ENCODE results near the gene MRGPRG. TPM values are rescaled to one million over a fixed set of nuclear protein-coding genes. Genes with fewer than 3 reads are reported as not detected.

MRGPRG gene
- not detected in 2 replicates for total RNA-seq

GRCh38 chr11:3218483-3219280, at the start of gene MRGPRG:
Gene MRGPRG (minus strand): TSS chr11:3218813. CDS start chr11:3218813, 0 bp downstream.

GRCh38 chr11:3231851-3232744, 13.5 kb upstream of the MRGPRG start, which contains the start of gene MRGPRE:
Gene MRGPRE (minus strand): TSS chr11:3232417. CDS start chr11:3228799, 3,618 bp downstream.

Other genes starting within 250 kb of the MRGPRG start
- 99.6 and 156 TPM in 2 replicates for gene NAP1L4, start 226.5 kb downstream of the MRGPRG start, total RNA-seq
- gene CARS1, start 161.4 kb downstream of the MRGPRG start, total RNA-seq: 31.6 and 33.4 TPM in 2 replicates
- 57.7 and 65.3 TPM in 2 replicates for gene OSBPL5, start 53.5 kb downstream of the MRGPRG start, total RNA-seq
- not detected in 2 replicates for gene MRGPRE, start 13.6 kb upstream of the MRGPRG start, total RNA-seq
- gene ZNF195, start 160.3 kb upstream of the MRGPRG start, total RNA-seq: 10.0 and 21.3 TPM in 2 replicates